ENCODE measurements around the gene ALDH3A2.

Gene ALDH3A2

DNA sequence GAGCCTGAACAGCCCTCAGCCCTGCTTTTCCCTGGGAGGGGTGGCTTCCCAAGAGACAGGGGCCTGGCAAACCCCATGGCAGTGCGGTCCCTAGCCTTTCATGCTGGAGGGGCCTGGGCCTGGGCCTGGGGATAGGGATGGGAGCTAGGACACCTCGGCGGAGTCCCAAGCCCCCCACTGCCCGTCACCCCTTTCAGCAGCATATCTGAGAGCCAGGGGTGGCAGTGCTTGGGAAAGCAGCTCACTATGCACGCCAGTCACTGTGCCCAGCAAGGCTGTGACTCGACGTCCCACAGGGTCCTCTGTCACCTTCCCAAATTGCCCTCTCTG is 68.4 kb downstream of the ALDH3A2 start:
- no peak for DNase-seq

DNA sequence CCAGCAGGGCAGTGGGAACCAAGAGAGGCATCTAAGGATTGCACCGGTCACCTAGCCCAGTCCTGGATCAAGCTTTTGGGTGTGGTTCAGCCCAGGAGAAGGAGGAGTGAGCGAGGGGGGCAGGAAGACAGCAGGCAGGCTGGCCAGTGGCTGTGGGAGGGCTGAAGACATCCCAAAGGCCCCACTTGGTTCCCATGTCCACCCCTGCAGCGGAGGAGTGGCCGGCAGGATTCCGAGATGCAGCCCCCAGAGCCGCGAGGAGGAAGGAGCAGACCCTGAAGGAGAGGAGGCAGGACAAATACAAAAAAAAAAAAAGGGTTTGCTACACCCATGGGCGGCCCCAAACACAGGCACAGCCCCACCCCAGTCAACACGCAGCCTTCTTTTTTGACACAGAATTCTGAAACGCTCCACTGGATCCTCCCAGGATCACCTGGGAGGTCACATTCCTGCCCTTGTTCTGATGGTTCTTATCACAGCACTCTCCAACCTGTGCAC is 68.9 kb downstream of the ALDH3A2 start:
- DNase-seq = no peak

DNA sequence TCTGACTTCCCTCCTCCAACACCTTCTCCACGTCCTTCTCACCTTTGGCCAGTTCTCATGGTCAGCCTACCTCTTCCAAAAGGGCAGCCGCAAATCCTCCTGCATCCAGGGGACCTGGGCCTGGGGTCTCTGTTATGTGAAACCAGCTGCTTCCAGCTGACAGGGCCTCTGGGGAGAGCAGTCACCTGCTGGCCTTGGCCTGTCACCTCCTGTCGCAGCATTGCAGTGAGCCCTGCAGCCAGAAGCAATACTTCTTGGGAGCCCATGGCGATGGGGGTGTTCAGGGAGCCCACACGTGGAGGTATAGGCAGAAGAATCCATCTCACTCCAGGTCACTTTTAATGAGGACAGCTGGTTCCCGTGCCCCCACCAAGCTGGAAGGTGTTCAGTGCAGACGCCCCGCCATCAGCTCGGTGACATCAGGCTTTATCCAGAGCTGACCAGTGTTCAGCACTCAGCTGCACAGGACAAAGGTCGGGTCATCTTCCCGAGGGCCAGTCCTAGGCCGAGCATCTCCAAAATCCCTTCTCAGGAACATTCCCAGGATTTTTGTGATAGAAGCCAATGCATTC is 69.6 kb downstream of the ALDH3A2 start:
- no peak for DNase-seq

DNA sequence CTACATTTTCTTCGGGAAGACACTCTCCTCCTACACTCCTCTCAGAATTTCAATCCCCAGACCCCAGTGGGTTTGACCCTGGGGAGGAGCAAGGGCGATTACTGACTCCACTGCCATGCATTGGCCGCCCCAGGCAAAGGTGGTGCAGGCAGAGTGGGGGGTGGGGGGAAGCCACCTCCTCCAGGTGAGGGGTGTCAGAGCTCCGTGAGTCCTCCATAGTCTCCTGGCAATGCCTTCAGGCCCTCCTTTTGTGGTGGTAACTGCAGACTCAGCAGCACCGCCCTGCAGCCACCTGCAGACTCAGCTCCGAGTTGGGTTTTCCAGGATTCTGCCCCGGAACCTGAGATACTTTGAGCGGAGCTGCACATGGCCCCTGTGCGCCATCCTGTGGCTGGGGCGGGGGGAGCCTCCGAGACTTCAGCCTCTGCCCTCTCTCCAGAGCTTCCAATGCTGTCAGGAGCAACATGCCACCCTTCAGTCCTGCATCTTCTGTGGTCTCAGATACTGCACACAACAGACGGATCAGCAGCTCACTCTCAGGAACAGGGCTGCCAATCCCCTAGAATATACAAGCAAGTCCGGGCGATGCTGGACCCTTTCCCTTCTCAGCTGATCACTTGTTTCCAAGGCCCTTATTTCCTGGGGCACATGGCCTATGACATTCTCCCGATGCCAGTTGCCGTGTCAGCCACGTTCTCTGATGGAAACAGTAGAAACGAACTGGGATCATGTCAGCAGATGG is 70.2 kb downstream of the ALDH3A2 start:
- DNase-seq = no peak

DNA sequence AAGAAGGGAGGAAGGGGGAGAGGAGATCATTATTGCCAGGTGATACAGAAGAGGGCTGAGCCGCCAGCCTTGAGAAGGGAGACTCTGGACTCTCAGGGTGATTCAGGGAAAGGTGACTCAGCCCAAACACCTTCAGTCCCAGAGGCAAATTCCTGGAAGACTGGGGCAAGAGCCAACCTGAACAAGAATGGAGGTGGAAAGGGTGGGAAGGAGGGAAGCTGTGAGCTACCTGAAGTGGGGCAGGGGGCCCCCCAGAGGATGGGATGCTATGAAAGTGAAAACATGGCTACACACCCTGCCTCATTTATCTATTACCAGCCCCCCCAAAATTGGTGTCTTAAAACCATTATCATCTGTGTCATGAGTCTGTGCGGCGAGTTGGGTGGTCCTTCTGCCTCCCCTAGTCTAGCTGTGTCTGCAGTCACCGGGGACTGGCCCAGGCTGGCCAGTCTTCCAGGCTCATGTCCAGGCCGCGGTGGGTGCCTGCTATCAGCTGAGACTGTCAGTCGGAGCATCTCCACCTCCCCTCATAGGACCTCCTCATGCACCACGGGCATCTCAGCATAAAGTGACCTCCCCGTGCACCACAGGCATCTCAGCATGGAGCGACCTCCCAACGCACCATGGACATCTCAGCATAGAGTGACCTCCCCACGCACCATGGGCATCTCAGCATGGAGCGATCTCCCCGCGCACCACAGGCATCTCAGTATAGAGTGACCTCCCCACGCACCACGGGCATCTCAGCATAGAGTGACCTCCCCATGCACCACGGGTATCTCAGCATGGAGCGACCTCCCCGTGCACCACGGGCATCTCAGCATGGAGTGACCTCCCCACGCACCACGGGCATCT is 71.0 kb downstream of the ALDH3A2 start:
- DNase-seq = no peak

DNA sequence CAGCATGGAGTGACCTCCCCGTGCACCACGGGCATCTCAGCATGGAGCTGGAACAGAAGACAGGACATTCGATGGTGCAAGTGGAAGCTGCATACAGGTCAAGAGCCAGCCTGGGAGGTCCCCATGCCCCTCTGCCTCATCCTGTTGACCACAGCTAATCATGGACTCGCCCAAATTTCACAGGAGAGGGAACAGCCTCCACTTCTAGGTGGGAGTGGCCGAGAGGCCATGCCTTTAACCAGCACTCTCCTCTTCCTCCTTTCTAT is 71.6 kb downstream of the ALDH3A2 start:
- DNase-seq = no peak

DNA sequence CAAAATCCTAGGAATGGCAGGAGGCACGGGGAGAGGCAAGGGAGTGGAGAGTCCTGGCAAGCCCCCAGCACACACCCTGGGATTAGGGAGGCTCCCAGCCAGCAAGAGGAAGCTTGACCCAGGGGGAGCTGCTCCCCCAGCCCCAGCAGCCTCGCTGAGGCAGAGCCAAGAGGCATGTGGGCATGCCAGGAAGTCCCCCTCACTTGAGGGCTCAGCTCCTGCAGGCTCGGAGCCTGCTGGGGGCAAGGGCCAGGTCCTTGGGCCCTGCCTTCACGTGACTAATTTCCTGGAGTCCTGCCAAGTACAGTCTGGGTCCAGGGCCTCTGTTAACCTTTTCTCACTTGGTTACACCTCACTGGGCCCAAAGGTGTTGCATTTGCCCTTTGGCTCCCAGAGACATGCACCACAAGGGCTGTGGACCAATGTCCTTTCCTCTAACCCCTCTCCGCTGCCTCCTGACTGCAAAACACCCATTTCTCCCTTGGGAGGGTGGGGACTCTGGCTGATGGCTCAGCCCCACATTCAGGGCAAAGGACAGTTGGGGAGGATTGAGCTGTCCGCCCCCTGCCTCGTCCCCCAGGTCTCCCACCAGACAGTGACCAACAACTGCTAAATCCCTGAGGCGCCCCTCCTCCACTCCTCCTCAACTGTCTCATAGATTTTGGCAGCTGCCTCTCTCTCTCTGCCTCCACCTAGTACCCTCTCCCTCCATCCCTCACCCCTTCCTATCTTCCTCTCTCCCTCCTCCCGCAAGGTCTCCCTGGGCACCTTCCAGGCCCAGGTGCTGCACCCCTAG is 72.3 kb downstream of the ALDH3A2 start:
- no peak for DNase-seq

DNA sequence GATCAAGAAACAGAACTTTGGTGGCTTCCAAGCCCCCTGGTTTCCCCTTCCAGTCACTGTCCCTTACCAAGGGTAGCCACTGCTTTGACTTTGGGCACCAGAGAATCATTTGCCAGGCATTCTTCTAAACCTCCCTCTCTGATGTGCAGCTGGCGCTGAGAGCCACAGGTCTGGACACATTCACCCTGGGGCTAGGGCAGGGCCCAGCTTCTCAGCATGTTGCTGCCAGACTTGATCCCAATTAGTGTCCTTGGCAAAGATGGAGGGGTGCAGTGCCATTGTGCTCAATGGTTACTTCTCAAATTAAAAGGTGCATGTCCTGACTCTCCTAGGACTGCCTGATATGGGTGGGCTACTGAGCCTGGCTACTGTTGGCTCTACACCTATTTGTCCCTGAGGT is 75.4 kb downstream of the ALDH3A2 start:
- no peak for DNase-seq

DNA sequence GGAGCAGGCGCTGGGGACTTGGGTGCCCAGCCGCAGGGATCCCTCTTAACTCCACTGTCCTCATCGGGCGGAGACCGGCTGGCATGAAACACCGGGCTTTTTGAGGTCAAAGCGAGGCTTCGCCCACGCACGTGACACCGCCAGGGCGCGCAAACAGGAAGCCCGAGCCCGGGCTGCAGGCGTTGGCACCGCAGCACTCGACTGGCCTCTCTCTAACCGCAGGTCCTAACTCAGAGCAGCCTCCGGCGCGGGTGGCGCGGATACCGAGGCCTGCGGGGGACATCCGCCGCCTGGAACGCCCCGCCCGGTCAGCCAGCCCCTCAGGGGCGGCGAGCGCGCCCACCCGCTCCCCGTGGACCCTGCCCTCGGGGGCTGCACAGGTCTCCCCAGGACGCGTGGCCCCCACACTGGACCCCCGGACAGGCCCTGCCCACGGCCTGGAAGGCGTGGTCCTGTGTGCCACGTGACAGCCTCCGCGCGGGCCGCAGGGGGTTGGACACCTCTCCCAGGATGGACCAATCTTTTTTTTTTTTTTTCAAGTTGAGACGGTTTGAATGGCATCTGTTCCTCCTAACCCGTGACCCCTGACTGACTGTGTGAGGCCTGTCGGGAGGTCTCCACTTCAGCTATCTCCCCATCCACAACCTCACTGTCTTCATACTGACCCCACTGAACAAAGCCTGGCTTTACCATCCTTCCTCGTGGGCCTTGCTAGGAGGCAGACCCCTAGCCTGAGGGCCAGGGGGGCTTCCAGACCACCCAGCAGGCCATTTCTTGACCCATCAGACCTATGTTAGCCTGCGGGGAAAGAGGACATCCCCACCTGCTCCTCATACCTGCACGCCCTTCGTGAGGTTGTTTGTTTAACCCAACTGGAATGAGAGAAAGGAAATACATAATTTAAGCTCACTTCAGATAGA is 76.2 kb downstream of the ALDH3A2 start:
- peak; percentile 56 for DNase-seq

DNA sequence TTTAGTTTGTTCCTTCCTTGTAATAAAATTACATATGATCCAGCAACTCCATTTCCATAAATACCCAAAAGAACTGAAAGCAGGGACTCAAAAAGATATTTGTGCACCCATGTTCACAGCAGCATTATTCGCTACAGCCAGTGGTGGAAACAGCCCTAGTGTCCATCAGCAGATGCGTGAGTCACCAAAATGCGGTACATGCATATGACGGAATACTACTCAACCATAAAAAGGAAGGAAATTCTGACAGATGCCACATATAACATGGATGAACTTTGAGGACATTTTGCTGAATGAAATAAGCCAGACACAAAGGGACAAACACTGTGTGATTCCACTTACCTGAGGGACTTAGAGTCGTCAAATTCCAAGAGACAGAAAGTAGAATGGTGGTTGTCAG is 76.9 kb downstream of the ALDH3A2 start:
- no peak for DNase-seq

DNA sequence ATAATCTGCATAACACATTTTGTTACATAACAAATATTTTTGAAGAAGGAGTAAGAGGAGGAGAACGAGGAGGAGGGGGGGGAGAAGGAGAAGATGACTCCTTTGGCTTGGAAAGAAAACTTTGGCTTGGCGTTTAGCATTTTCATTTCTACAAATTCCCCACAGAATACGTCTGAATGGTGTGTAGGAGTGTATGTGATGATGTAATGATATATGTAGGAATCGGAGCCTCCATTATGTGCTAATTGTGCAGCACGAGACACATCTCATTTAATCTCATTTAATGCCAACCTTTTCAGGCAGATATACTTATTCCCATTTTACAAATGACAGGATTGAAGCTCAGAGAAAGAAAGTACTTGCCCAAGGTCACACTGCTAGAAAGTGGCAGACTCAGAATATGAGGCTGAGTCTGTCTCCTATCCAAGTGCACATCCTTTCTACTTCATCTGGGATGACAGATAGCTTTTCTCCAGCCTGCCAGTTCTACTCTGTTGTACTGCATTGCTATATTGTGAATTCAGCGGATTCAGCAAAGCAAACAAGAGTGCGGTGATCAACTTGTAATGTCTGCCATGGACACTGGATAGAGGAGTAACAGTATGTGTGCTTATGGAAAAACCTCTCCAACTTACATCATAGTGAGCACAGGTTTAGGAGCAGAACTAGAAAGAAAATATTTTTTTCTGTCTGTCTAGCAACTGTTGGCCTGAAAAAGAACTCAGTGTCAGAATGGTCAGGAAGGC is 78.3 kb downstream of the ALDH3A2 start:
- no peak for DNase-seq

All from retina (tissue), 1 donor.